ENCODE results near the gene ZBP1.

- TF ChIP-seq CTCF (IDR thresholded peaks at IDR 0.05) (no peak), ZFX (IDR thresholded peaks at IDR 0.05; ENCODE audit: borderline replicate concordance) (no peak)
Observed at GRCh38 chr20:57581202-57582028, 38.8 kb downstream of the ZBP1 start.

Measured in 22Rv1 (cell line).